ENCODE measurements around the gene HPS1. TPM values are rescaled to one million over a fixed set of nuclear protein-coding genes. Genes with fewer than 3 reads are reported as not detected.

The HPS1 gene
- total and polyA plus RNA-seq, 2 experiments from 2014 or later = 21.4 to 51.2 TPM

- H4K20me1 ChIP-seq (replicated peaks; ENCODE audit: insufficient read depth) = no peaks in the 10 kb centered on the region
- H3K9me3 Mint-ChIP-seq = peaks cover 5% of the 10 kb centered on the region; the same call in 1 of the 3 replicates
- H2AFZ ChIP-seq = no peak overlapping the region
- H3K9me2 ChIP-seq (ENCODE audit: insufficient read depth) = peaks cover 6% of the 10 kb centered on the region
- H3K4me3 ChIP-seq = no peak overlapping the region
- H3K36me3 ChIP-seq (ENCODE audit: insufficient read depth) = no peaks in the 10 kb centered on the region
- H3K27ac Mint-ChIP-seq = no peak overlapping the region
- no peaks in the 10 kb centered on the region for H3K27me3 ChIP-seq (ENCODE audit: insufficient read depth)
- H3K4me1 ChIP-seq (ENCODE audit: insufficient read depth) = no peaks in the 10 kb centered on the region
- peaks cover 2% of the 10 kb centered on the region; the same call in 1 of the 3 replicates for H3K36me3 Mint-ChIP-seq (ENCODE audit: low read depth)
- H3K27ac ChIP-seq (ENCODE audit: low read depth) = no peak overlapping the region
- no peak for ATAC-seq
- H3K4me2 ChIP-seq = no peak overlapping the region
- TF ChIP-seq REST (IDR thresholded peaks at IDR 0.05; ENCODE audit: unreplicated experiment) (no peak), JUNB (IDR thresholded peaks at IDR 0.05; ENCODE audit: unreplicated experiment) (no peak), CTCF (conservative IDR thresholded peaks at IDR 0.05; ENCODE audit: low read depth in 2 of 2) (no peak), EZH2 (IDR thresholded peaks at IDR 0.05; ENCODE audit: low read depth, unreplicated experiment) (no peak)
- H3F3A ChIP-seq (replicated peaks; ENCODE audit: low read depth) = no peaks in the 10 kb centered on the region
- no peaks in the 10 kb centered on the region for H3K79me2 ChIP-seq (replicated peaks; ENCODE audit: insufficient read depth)
- no peak for DNase-seq (ENCODE audit: low spot score)
- no peaks in the 10 kb centered on the region for H3K4me1 Mint-ChIP-seq
- H3K27me3 Mint-ChIP-seq (ENCODE audit: insufficient read depth, low read depth, poor library complexity) = peaks cover 4% of the 10 kb centered on the region
- H3K4me3 Mint-ChIP-seq = no peak overlapping the region
Measured at GRCh38 chr10:98482096-98482495, 35.4 kb upstream of the HPS1 start.

- no peak overlapping the region for H3K4me2 ChIP-seq
- H4K20me1 ChIP-seq (replicated peaks; ENCODE audit: insufficient read depth) = no peaks in the 10 kb centered on the region
- H3K27ac ChIP-seq (ENCODE audit: low read depth) = no peak overlapping the region
- Mint-ChIP-seq H3K4me3 (no peak overlapping the region), H3K4me1 (no peaks in the 10 kb centered on the region), H3K27ac (no peak overlapping the region), H3K36me3 (ENCODE audit: low read depth) (peaks cover 2% of the 10 kb centered on the region; the same call in 1 of the 3 replicates), H3K27me3 (ENCODE audit: insufficient read depth, low read depth, poor library complexity) (peaks cover 4% of the 10 kb centered on the region), H3K9me3 (peaks cover 5% of the 10 kb centered on the region; the same call in 1 of the 3 replicates)
- peaks cover 6% of the 10 kb centered on the region for H3K9me2 ChIP-seq (ENCODE audit: insufficient read depth)
- H3K4me3 ChIP-seq = no peak overlapping the region
- no peaks in the 10 kb centered on the region for H3K79me2 ChIP-seq (replicated peaks; ENCODE audit: insufficient read depth)
- H3K27me3 ChIP-seq (ENCODE audit: insufficient read depth) = no peaks in the 10 kb centered on the region
- ATAC-seq = no peak
- no peaks in the 10 kb centered on the region for H3K4me1 ChIP-seq (ENCODE audit: insufficient read depth)
- H3K36me3 ChIP-seq (ENCODE audit: insufficient read depth) = no peaks in the 10 kb centered on the region
- H3F3A ChIP-seq (replicated peaks; ENCODE audit: low read depth) = no peaks in the 10 kb centered on the region
- no peak overlapping the region for H2AFZ ChIP-seq
- DNase-seq (ENCODE audit: low spot score) = no peak
- TF ChIP-seq ZNF331 (CRISPR knock-in tag; IDR thresholded peaks at IDR 0.05; ENCODE audit: low read depth) (no peak), ZNF462 (CRISPR knock-in tag; IDR thresholded peaks at IDR 0.05) (no peak), CTCF (conservative IDR thresholded peaks at IDR 0.05; ENCODE audit: low read depth in 2 of 2) (no peak), POLR2AphosphoS5 (IDR thresholded peaks at IDR 0.05; ENCODE audit: low read depth) (no peak)
Measured at GRCh38 chr10:98481404-98481945, 34.7 kb upstream of the HPS1 start.
